GM21528 (cell line): Measurements from ENCODE around the gene CPN2.

ENCODE experiments used
- ATAC-seq: cut with Tn5 transposase; IDR thresholded peaks from one replicate; pipeline ENCODE4 v1.9.1; 2021; ENCODE audit warnings: mild to moderate bottlenecking, moderate library complexity; ENCODE audit not compliant: unreplicated experiment, low FRiP score

Gene CPN2

GRCh38 chr3:194351080-194351672 lies at the start of gene CPN2:
Gene CPN2, minus strand, starts transcription at chr3:194351328. Its CDS starts 8,626 bp downstream, at chr3:194342702.
- no peak for ATAC-seq

- ATAC-seq = no peak
These were observed 48.8 kb upstream of the CPN2 start for GRCh38 chr3:194399874-194400411.

DNA sequence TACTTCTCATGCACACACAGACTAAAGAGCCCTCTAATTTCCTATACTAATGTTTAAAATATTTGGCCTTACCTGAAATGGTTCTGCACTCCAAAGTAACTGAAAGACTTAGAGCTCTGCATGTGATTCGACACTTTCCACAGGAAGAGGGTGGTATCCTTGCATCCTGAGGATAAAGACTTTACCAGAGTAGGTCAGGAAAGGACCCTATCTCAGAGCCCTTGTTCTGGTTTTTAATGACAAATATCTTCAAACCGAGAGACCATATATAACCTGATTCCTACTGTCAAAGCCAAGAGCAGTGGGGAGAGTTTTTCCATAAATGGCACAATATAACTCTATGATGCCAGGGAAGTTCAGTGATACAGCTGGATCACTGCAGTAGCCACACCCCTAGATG lies 48.0 kb upstream of the CPN2 start, which contains the start of gene GP5:
Gene GP5 (minus strand): TSS at position 101 of the 400 bp plus-strand sequence. CDS start 984 bp downstream, outside the sequence.
- no peak for ATAC-seq

DNA sequence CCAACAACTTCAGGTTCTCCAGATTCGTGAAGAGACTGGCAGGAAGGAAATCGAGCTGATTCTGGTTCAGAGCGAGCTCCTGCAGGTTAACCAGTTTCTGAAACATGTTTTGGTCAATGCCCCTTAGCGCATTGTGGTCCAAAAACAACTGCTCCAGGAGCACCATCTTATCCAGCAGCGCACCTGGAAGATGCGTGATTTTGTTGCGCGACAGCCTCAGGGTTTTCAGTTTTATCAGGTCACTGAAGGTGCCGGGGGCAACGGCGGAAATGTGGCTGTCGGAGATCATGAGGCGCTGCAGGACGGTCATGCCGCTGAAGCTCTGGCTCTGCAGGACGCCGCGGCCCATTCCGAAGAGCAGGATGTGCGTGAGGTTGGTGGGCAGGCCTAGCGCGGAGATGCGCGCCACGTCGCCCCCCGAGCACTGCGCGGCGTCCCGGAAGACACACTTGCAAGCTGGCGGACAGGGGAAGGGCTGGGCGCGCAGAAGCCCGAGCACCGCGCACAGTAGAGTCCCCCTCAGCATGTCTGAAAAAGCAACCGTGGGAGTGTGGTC lies 46.7 kb upstream of the CPN2 start:
- ATAC-seq = no peak

DNA sequence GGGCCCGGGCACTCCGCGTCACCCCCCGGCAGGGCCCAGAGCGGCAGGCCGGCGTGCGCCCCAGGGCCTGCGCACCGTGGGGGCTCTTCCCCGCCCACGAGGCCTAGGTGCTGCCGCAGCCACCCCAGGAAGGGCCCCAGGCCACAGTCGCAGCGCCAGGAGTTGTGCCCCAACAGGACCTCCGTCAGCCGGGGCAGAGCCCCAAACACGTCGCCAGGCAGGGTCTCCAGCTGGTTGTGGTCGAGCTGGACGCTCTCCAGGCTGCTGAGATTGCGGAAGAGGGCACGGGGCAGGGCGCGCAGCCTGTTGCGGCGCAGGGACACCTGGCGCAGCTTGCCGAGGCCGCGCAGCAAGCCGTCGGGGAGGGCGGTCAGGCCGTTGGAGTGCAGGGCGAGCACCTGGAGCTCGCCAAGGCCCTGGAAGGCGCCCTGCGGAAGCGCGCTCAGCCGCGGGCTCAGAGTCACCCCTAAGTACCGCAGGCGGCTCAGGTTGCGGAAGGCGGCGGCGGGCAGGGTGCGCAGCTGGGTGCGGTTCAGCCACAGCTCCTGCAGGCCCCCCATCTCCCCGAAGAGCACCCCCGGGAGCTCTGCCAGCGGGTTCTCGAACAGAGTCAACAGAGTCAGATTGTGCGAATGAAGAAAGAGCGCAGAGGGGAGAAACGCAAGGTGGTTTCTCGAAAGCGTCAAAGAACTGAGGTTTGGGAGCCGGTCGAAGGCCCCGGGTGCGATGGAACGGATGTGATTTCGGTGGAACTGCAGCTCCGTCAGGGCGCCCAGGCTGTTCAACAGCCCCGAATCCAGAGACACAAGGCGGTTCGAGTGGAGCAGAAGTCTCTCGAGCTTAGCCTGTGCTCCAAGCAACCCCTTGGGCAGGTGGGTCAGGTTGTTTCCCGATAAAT lies 46.0 kb upstream of the CPN2 start:
- no peak for ATAC-seq

DNA sequence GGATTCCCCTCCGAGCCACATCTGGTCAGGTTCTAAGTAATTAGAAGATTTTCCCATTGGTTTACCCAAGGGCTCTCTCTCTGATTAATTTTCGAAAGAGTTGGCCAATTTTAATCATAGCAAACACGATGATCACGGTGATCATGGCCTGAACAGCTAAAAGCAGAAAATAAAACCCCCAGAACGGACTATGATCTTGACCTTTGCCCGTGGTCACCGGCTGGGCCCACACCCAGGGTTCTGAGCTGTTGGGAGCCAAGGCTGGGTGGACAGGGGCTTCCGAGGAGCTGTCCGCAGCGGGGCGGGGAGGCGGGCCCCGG lies 45.4 kb upstream of the CPN2 start:
- ATAC-seq = no peak

DNA sequence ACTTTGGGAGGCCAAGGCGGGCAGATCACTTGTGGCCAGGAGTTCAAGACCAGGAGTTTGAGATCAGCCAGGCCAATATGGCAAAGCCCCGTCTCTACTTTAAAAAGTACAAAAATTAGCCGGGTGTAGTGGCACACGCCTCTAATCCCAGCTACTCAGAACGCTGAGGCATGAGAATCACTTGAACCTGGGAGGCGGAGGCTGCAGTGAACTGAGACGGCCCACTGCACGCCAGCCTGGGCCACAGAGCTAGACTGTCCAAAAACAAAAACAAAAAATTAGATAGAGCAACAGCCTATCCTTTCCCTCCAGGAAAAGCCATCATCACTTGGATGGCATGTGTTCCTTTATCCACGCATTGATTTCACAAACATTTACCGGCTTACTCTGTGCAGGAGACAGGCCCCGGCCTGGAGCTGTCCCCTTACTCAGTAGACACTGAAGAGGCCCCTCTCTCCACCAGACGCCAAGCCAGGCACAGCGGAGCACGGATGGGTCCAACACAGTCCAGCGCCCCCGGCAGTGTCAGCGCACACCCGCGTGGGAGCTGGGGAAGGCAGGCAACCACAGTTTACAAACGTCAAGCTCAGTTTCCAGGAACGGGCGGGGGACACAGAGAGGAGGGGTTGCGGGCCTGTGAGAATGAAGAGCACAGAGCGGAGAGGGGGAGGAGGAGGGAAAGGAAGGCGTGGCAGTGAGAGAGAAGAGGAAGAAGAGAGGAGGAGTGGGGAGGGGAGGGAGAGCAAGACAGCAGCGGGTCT lies 44.8 kb upstream of the CPN2 start:
- no peak for ATAC-seq

DNA sequence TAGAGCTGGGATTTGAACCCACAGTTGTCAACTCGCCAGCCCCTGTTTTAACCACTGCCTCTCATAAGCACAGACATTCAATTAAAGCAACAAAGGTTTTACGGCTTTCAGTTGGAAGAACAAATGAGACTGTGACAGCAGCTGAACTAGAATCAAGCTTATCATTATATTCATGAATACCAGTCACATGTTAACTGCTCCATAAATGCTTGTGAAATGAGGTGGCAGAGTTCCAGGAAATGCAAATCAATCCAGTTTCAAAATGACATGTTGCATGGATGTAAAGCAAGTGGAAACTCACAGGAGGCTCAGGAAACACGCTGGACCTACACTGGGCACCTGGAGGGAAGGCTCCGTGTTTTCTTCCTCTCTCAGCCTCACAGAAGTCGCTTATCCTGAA lies 44.1 kb upstream of the CPN2 start:
- no peak for ATAC-seq

DNA sequence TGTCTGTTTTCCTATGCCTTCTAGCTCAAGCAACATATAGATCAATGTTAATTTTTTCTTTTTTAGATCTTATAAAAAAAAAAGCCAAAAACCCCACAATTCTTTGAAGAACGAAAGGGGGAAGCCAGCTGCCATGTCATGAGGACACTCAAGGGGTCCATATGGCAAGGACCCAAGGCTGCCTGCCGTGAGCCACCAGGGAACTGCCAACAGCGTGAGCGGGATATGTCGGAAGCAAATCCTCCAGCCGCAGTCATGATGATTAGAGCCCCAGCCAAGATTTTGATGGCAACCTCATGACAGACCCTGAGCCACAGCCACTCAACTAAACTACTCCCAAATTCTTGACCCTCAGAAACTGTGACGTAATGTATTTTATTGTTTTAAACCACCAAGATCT lies 41.4 kb upstream of the CPN2 start:
- no peak for ATAC-seq

GRCh38 chr3:194390835-194391234 lies 39.7 kb upstream of the CPN2 start:
- ATAC-seq = no peak

GRCh38 chr3:194389269-194389668 lies 38.1 kb upstream of the CPN2 start:
- no peak for ATAC-seq

DNA sequence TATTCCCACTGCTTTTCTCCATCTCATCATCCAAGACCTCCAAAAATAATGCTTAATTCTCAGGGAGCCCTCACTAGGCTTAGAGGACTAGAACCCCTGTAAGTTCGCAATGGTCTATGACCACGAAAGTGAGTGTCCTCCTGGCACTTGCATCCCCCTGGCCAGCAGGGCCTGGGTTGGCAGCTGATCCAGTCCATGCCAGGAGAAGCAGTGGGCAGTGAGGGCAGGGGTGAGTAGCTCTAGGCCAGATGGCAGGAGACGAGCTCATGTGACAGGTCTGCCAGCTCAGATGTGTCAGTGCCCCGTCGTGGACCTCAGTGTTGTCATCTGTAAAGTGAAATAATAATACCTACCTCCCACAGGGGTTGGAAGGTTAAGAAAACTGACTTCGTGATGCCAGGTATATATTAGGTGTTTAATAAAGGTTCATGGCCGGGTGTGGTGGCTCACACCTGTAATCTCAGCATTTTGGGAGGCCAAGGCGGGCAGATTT lies 36.8 kb upstream of the CPN2 start:
- ATAC-seq = no peak

GRCh38 chr3:194387276-194387675 lies 36.1 kb upstream of the CPN2 start:
- no peak for ATAC-seq

- ATAC-seq = no peak
These were observed 35.5 kb upstream of the CPN2 start for GRCh38 chr3:194386648-194387047.

GRCh38 chr3:194386066-194386465 lies 34.9 kb upstream of the CPN2 start:
- no peak for ATAC-seq

DNA sequence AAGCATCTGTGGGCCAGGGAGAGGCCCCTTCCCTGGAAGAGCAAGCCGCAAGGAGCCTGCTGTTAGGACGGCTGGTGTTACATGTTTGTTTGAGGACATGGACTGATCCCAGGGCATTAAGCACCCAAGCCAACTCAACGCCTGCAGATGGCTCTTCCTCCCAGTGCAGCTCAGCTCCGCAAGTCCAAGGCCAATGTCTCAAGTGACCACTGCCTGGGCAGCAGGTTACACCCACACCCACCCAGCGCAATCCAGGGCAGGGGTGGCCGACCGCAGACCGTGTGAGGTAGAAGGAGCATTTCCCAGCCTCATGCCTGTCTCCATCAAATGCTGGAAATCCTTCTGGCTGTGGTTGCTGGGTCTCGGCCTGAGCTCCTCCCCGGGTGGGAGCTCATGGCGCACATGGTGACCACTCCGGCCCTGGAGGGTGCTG lies 33.5 kb upstream of the CPN2 start:
- ATAC-seq = no peak

DNA sequence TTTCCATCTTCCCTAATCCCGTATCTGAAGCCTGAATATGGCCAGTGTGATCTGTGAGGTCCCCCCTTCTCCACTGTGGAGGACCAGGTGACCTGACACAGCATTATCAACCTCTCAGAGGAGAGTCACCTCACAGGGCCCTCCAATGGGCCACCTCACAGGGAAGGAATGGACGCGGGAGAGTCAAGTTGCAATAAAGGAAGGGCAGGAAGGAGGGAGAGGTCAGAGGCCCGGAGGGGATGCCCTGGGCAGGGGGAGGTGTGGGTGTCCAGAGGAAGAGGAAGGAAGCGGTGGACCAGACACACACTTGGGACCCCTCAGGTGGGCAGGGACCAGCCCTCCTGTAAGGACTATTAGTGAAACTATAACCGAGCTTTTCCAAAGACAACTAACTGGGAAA lies 33.0 kb upstream of the CPN2 start:
- ATAC-seq = no peak

DNA sequence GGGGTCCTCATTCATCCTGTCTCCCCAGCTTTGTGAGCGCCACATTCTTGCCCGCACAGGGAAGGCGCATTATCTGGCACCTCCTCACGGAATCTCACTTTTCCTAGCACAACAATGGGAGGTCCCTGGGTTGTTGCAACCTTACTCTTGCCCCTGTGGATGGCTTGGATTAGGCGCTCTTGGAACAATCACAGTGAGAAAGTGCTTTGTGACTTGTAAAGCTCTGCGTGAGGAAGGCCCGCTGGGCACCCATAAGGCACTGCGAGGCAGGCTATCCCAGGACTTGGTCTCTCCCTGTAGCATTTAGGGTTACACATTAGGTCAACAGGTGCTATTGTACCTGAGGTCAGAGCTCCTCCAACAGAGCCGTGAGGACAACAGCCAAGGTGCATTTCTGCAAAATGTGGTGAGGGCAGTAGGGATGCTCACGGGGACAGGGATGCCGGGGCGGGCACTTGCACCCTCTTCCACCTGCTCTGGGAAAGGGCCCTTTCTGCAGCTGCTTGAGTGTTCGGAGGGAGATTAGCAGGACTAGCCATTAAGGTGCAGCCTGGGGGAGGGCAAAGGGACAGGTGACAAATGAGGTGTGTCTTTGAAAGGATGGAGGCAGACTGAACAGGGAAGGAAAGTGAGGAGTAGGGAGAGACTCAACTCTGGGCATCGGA lies 32.3 kb upstream of the CPN2 start:
- ATAC-seq = no peak

DNA sequence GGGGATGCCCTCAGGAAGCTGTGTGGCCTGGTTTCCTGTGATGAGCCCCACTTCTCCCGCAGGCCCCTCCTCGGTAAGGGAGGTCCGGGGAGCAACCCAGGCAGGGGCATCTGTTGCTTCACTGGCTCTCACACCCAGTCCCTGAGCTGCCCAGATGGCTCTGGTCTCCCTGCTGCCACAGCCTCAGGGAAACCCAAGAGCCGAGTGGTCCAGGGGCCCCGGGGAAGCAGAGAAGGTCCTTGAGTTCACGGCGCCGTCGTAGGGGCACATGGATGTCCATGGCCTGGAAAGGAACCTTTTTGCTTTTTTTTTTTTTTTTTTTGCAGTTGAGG lies 31.7 kb upstream of the CPN2 start:
- no peak for ATAC-seq

DNA sequence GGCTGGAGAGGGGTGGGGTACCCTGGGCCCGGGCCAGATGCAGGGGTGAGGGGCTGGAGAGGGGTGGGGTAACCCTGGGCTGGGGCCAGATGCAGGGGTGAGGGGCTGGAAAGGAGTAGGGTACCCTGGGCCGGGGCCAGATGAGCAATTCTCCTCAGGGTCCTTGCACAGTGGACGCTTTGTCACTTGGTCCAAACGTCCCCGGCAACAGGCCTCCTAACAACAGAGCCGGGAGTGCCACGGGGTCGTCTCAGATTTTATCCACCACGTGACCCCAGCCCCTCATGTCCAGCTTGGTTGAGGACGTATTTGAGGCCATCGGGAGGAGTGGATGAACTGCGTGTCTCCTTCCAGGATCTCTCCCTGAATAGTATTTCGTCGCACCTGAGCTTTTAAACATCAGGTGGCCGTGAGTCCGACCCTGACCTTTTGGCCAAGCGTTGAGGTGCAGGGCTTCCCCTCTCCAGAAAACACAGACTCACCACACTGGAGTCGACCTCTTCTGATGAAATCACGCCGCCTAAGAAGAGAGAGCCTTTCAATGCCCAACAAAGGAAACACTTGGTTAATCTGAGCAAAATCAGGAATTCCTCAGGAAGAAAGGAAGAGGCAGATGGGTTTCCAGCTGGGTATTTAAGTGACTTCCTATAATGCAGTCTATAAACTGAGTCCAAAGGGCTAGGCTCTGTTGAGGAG lies 31.2 kb upstream of the CPN2 start:
- no peak for ATAC-seq
